NCI-H128 (cell line): ENCODE measurements around the gene ZSCAN21.

Experiments
- DNase-seq: peaks from one replicate; lab custom pipeline; 2025; ENCODE audit not compliant: unreplicated experiment; lab: John Stamatoyannopoulos, UW

Gene ZSCAN21

DNA sequence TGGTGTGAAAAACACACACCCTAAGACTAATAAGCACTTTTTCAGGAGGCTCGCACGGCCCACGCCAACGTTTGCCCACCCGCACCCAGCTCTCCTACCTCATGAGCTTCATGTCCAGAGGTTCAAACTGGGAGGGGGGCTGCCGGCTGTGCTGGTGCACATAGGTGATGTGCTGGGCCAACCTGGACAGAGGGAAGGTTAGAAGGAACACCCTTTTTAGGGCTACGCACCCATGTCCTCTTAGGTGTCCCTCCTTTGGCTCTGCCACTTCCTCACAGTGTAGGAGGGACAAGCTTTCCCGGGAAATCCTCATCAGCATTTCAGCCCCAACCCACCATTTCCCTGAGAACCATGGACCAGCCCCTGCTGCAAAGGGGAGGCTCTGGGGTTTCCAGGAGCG, 45.7 kb downstream of the ZSCAN21 start:
- no peak for DNase-seq

DNA sequence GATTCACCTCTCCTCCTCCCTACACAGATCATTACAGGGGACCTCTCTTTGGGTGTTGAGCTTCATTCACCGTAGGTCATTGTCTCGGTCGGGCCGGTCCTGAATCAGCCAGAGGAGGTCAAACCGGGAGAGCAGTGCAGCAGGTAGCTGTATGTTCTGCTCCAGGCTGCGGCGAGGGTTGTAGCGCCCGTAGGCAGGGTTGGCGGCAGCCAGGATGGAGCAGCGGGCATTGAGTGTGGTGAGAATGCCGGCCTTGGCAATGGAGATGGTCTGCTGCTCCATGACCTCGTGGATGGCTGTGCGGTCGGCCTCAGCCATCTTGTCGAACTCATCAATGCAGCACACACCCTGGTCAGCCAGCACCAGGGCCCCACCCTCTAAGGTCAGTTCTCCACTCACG, 46.1 kb downstream of the ZSCAN21 start:
- DNase-seq = no peak

GRCh38 chr7:100098913-100099312, 49.3 kb downstream of the ZSCAN21 start:
- DNase-seq = no peak

- DNase-seq = no peak
Observed at GRCh38 chr7:100099452-100099851, 49.9 kb downstream of the ZSCAN21 start.

- peak; percentile 89 for DNase-seq
Observed at GRCh38 chr7:100100420-100101015, 50.9 kb downstream of the ZSCAN21 start.

DNA sequence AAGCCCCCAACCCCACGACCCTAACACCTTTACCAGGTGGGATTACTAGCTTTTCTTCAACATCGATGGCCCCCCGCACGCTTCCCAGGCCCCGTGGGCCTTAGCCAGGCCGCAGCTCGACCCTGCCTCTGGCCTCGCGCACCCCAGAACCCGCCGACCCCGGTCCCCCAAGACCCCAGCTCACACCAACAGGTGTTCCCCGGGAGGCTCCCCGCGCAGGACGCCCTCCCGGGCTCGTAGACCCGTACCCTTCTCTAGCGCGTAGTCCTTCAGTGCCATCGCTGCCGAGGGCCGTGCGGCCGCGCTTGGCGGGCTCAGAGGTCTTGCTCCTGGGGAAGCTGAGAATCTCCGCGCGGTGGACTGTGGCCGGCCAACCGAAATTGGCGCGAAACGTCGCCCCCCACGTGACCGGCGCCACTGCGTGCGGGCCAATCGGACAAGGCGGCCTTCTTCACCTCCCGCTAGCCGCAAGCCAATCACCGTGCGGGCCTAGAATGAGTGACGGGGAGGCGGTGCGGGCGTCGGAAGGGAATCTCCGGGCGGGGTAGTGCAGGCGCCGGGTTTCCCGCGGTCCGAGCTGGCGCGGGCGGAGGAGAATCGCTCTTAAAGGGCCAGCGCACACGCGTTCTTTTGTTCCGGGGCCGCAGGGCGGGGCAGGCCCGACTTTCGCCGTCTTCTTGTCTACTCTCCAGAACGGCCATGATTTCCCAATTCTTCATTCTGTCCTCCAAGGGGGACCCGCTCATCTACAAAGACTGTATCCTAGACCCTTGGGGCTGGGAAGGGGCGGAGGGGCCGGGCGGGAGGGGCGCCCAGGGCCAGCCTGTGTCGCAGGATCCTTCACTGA, 51.7 kb downstream of the ZSCAN21 start, which contains the start of the genes AP4M1 and MCM7:
Gene AP4M1 (plus strand): TSS at position 628 of the 847 bp plus-strand sequence. CDS start 72 bp downstream, at position 700.
Gene MCM7 (minus strand): TSS at position 382 of the 847 bp plus-strand sequence. CDS start 103 bp downstream, at position 279.
- DNase-seq = peak; percentile 99

DNA sequence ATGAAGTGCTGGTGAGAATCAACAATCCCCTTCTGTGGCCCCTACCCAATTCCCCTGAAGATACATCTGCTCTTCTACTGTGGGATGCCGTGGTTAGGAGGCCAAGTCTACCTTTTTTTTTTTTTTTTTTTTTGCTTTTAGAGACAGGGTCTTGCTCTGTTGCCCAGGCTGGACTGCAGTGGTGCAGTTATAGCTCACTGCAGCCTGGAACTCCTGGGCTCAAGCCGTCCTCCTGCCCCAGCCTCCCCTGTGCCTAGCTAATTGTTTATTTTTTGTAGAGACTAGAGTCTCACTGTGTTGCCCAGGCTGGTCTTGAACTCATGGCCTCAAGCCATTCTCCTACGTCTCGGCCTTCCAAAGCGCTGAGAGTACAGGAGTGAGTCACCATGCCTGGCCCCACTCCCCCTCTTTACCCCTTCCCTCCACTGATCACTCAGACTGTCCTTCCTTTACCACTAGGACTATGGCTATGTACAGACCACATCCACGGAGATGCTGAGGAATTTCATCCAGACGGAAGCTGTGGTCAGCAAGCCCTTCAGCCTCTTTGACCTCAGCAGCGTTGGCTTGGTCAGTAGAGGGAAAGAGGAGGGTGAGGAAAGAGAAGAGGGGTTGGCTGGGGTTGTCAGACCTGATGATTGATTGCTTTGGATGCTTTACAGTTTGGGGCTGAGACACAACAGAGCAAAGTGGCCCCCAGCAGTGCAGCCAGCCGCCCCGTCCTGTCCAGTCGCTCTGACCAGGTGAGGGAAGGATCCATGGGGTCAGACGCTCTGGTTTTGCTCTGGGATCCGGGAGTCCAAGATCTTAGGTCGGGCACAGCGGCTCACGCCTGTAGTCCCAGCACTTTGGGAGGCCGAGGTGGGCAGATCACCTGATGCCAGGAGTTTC, 53.6 kb downstream of the ZSCAN21 start:
- no peak for DNase-seq

GRCh38 chr7:100105534-100105933, 56.0 kb downstream of the ZSCAN21 start:
- no peak for DNase-seq

- no peak for DNase-seq
Observed at GRCh38 chr7:100106633-100107032, 57.1 kb downstream of the ZSCAN21 start.

GRCh38 chr7:100107125-100107737, 57.7 kb downstream of the ZSCAN21 start:
- no peak for DNase-seq

DNA sequence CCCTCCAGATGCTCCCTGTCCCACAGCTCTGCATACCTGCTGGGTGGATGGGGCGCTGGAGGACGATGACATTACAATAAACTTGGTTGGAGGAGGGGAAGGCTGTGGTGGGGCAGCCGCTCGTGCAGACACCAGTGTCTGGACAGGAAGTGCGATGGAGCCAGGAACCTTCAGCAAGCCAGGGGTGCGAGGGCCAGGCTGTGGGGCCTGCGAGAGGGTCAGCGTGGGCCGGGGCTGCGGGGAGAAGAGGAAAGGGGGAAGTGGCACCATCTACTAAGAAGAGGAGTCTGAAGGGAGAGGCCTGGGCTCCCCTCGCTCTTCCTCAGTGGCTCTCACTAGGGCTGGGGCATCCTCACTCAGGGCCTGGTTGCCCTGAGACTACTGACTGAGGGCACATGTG, 58.3 kb downstream of the ZSCAN21 start:
- DNase-seq = no peak

DNA sequence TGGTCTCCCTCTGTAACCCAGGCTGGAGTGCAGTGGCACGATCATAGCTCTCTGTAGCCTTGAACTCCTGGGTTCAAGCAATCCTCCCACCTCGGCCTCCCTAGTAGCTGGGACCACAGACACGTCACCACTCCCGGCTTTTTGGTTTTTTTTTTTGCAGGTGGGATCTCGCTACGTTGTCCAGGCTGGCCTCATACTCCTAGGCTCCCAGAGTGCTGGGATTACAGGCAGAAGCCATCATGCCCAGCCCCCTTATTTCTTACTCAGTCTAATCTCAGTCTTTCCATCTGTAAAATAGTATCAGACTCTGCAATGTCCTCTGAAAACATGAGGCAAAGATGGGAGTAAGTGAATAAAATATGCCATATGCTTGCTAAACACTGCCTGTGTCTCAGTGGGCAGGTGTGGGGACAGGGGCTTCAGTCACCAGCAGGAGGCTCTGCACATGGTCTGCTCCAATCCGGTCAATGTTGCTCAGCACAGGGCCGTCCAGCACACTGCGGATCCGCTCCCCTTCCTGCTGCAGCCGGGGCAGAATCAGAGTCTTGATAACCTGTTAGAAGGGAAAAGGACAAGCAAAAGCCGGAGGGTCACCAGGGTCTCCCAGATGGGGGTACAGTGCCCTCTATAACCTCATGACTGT, 60.1 kb downstream of the ZSCAN21 start:
- DNase-seq = no peak

DNA sequence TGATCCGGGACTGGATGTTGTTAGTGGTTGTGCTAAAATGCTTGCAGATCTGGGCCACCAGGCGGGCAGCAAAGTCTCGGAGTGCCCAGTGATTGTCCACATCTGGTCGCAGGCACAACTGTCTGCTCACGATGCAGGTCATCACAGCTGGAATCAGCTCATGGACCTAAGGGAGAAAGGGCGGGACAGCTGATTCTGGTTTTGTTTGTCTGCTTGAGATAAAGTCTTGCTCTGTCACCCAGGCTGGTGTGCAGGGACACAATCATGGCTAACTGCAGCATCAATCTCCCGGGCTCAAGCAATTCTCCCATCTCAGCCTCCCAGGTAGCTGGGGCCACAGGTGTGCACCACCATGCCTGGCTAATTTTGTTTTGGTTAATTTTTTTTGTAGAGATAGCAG, 61.6 kb downstream of the ZSCAN21 start:
- DNase-seq = no peak

- DNase-seq = no peak
Observed at GRCh38 chr7:100111914-100112313, 62.3 kb downstream of the ZSCAN21 start.
